COLO829 (cell line): ENCODE data around the gene CA4.
"Not testable (repeated sequence)": the region's sequence is repeated elsewhere in the genome, so short reads cannot be mapped to it uniquely, and the experiment has no call there.

Experiments
- DNase-seq: peaks from one replicate; pipeline ENCODE4 v3.0.0; 2012; ENCODE audit warnings: low spot score

The CA4 gene

DNA sequence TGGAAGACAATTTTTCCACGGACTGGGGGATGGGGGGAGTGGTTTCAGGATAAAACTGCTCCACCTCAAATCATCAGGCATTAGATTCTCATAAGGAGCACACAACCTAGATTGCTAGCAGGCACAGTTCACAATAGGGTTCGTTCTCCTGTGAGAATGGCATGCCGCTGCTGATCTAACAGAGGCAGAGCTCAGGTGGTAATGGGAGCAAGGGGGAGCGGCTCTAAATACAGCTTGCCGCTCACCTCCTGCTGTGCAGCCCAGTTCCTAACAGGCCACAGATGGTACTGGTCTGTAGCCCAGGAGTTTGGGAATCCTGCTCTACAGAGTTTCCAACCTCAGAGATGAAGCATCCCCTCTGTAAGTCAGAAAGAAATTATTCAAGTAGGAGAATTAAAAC is 27.0 kb downstream of the CA4 start:
- DNase-seq, result not testable (repeated sequence)

DNA sequence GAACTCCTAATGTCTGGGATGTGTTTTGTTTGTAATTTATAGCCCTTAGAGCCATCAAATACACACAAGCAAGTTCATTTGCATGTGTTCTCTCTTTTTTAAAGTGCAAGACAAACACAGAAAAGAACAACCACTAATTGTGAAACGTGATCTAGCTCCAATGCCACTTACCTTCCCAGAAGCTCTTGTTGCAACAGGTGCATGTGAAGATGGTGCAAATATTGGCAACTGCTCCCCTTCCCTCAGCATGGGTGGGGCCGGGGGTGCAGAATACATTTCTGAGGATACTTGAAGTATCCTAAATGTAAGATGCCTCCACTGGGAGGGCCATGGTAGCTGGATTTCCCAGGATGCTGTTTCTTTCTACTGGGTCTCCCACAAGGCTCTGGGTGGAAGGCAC is 28.4 kb downstream of the CA4 start:
- not testable (repeated sequence) for DNase-seq

DNA sequence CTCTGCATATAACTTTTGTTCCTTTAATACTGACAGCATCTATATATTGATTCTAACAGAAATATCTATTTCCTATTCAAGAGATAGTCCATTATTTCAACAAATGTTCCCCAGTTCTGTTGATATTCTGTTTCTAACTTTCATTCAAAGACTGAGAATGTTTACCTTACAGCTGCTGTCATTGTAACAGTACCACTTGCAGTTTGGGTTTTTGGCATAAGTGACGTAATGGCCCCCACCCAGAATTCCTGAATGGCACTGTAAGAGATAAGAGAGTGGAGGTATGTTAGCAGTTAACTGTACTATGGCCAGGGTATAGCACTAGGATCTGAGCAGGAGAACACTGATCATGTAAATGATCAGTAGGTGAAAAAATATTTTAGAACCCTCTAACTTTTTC is 30.6 kb downstream of the CA4 start:
- DNase-seq, result not testable (repeated sequence)

DNA sequence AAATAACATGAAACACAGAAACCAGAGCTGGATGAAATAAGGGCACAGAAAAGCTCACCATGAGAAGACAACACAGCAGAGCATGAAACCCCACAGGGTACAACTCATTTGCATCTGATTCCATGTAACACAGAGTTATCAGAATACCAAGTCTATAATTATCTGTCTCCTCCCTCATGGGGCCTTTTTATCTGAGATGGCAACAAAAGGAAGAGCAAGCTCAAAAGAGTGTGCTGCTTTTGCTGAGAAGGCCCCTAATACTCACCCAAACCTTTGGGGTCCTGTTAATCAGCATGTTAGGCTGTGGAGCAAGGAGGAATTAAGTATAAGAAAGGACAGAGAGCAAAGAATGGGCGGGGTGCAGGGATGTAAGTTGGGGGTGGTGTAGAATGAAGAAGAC is 36.6 kb downstream of the CA4 start:
- DNase-seq, result not testable (repeated sequence)

DNA sequence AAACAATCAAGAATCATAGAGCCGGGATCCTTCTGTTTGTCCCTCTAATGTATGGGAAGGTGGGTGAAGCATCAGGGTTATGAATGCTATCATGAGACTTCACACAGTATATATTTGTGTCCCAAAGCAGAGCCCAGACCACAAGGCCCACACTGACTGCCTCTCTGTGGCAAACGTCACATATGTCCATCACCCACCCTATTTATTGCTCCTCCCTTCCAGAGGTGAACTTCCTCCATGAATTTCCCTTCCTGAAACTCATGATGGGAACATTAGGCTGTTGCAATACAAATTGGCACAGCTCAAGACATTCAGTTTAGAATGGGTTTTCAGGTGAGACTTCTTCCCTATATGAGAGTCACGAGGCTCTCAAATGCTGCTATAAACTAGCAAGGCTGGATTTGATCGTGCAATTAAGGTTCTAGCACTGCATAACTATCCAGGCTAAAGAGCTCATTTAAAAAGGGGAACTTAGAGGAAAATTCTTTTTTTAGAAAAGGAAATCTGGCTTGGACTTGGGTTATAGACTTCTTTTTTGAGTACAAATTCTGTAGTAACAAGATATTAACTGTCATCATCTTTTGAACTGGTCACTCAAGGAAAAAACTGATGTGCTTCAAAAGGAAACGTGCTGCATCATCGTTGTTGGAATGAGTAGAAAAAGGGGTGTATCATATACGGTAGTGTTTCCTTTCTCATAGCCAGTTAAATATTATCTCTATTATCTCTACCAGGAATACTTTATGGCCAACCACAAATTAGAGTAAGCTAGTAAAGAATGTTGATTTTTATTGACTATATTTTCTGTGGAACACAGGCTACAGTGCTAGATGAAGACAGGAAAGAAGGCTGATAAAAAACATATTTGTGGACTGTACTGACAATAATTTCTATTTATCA is 37.3 kb downstream of the CA4 start:
- not testable (repeated sequence) for DNase-seq

DNA sequence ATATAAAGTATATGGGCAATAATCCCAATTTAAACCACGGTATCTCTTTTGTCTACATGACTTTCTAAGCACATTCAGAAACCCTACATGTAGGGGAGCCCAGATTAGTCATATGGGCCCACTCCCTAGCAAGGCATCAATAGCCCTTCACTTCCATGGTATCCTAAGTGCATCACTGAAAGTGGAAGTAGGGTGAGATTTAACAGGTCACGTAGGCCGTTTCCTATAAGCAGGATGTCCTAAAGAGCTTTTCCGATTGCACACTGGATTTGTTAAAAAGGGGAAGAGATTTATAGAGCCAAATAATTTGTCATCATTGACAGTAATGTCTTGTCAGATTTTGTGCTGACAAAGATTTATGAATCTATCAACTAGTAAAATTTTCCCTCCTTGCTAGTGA is 39.0 kb downstream of the CA4 start:
- DNase-seq, result no peak

DNA sequence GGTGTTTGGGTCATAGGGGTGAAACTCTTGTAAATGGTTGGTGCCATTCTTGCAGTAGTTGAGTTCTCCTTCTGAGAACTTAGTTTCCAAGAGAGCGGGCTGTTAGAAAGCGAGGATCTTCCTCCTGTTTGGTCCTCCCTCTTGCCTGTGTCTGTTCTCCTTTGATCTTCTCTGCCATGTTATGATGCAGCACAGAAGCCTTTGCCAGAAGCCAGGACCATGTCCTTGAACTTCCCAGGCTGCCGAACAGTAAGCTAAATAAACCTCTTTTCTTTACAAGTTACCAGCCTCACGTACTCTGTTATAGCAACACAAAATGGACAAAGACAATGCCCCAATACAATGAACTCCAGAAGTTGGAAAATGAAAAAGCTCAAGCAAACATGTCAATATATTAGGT is 40.3 kb downstream of the CA4 start:
- DNase-seq, result not testable (repeated sequence)

DNA sequence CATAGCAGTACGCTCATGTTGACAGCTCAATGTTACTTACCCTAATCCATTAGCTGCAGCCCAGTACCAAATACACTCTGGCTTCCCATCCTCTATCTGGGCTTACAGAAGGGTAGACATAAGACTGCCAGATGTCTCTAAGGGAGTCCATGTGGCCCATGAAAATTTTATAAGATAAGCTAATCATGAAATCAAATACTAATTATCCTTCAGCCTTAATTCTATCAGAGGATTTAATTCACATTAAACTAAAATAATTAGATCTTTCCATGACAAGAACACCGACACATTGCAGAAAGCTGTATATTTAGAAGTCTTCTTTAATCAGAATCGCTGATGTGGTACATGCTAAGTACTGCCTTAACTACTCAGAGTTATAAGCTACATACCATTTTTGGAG is 43.3 kb downstream of the CA4 start:
- DNase-seq, result not testable (repeated sequence)

DNA sequence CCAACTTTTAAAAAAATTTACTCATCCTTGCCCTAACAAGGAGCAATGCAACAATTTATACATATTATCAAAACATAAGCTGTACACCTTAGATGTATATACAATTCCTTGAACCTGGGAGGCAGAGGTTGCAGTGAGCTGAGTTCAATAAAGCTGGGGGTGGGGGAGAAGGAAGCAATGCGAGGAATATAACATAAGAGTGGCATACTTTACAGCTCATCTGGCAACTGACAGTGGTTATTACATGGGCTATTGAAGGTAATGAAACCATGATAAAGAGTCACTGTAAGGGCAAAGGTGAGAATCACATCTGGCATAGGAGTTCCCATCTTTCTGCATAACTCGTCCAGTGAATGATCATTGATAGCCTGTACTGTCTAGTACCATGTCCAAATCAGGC is 43.7 kb downstream of the CA4 start:
- no peak for DNase-seq

DNA sequence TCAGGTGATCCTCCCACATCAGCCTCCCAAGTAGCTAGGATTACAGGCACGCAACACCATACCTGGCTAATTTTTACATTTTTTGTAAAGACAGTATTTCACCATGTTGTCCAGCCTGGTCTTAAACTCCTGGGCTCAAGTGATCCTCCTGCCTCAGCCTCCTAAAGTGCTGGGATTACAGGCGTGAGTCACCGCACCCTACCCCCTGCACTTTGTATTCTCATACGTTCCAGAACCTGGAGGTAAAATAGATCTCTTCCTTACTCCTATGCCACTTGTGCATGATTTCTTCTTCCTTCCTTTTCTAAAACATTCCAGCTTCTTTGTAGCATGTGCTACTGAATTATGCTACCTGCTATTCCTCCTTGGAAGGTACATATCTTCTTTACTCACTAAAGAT is 44.4 kb downstream of the CA4 start:
- DNase-seq, result not testable (repeated sequence)

DNA sequence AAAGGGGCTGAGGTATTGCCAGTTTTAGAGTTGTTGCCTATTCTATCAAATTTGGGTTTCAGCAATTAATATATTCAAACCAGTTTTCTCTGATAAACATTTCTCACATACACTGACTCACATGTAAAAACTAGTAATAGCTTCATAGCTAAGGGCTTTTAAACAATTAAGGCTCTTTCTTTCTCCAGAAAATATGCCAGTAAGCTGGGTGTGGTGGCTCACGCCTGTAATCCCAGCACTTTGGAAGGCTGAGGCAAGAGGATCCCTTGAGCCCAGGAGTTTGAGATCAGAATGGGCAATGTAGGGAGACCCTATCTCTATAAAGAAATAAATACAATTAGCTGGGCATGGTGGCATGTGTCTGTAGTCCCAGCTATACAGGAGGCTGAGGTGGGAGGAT is 48.9 kb downstream of the CA4 start:
- DNase-seq, result not testable (repeated sequence)

DNA sequence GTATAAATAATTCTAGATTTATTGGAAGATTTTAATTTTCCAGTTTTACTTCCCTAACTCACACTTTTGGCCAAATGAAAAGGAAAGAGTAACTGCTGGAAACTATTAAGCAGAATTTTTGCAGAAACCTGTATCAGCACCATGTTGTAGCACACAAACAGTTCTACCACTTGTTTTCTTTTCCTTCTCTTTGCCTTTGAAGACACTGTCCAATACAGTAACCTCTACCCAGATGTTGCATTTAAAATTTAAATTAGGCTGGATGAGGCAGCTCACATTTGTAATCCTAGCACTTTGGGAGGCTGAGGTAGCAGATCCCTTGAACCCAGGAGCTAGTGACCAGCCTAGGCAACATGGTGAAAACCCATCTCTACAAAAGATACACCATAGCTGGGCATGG is 56.0 kb downstream of the CA4 start:
- not testable (repeated sequence) for DNase-seq

DNA sequence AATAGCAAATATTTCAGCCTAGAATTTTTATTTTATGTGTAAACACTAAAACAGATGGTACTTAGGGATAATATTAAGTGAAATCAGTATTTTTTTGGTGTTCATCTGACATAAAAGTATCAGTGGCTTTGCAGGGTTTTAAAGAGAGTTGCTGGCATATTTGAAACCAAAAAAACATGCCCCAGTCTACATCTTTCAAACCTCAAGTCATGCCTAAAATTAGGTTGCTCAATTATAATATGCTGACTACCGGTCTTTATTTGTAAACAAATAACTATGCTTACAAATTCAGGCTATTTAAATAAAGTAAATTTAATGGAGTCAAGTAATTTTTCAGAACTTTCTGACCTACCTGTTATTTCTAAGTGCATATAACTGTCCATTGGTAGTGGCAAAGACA is 58.5 kb downstream of the CA4 start:
- not testable (repeated sequence) for DNase-seq
